GM18508 (cell line): ENCODE measurements around the gene MYO16.

Experiments used
- ATAC-seq: cut with Tn5 transposase; IDR thresholded peaks from one replicate; pipeline ENCODE4 v1.9.1; 2021; ENCODE audit warnings: moderate number of reproducible peaks; ENCODE audit not compliant: insufficient read depth, unreplicated experiment

The MYO16 gene

GRCh38 chr13:108786456-108787200 lies 157.2 kb downstream of the MYO16 start:
- no peak for ATAC-seq

GRCh38 chr13:108787700-108788414 lies 158.4 kb downstream of the MYO16 start:
- no peak for ATAC-seq

- ATAC-seq, result no peak
Measured at GRCh38 chr13:108789476-108789875, 160.1 kb downstream of the MYO16 start.

- ATAC-seq, result no peak
Measured at GRCh38 chr13:108795841-108796240, 166.4 kb downstream of the MYO16 start.

- no peak for ATAC-seq
Measured at GRCh38 chr13:108797354-108797753, 167.9 kb downstream of the MYO16 start.

GRCh38 chr13:108807841-108808240 lies 178.4 kb downstream of the MYO16 start:
- no peak for ATAC-seq

GRCh38 chr13:108812165-108812564 lies 182.8 kb downstream of the MYO16 start:
- no peak for ATAC-seq

GRCh38 chr13:108812661-108813060 lies 183.2 kb downstream of the MYO16 start:
- ATAC-seq, result no peak

- no peak for ATAC-seq
Measured at GRCh38 chr13:108813587-108814170, 184.3 kb downstream of the MYO16 start.

GRCh38 chr13:108816375-108816774 lies 187.0 kb downstream of the MYO16 start:
- no peak for ATAC-seq

GRCh38 chr13:108827646-108828045 lies 198.2 kb downstream of the MYO16 start:
- ATAC-seq, result no peak

GRCh38 chr13:108828086-108828815 lies 198.8 kb downstream of the MYO16 start:
- ATAC-seq, result no peak

GRCh38 chr13:108830916-108831315 lies 201.5 kb downstream of the MYO16 start:
- no peak for ATAC-seq

GRCh38 chr13:108833531-108833930 lies 204.1 kb downstream of the MYO16 start:
- ATAC-seq, result no peak

- ATAC-seq, result no peak
Measured at GRCh38 chr13:108834193-108834592, 204.8 kb downstream of the MYO16 start.

- no peak for ATAC-seq
Measured at GRCh38 chr13:108835083-108835482, 205.7 kb downstream of the MYO16 start.

GRCh38 chr13:108850691-108851090 lies 221.3 kb downstream of the MYO16 start:
- ATAC-seq, result no peak

GRCh38 chr13:108851660-108852059 lies 222.2 kb downstream of the MYO16 start:
- ATAC-seq, result no peak

- no peak for ATAC-seq
Measured at GRCh38 chr13:108853031-108853430, 223.6 kb downstream of the MYO16 start.

GRCh38 chr13:108855737-108856387 lies 226.5 kb downstream of the MYO16 start:
- peak; percentile 80 for ATAC-seq
